ENCODE results near the gene HCST.

The HCST gene

GRCh38 chr19:35938282-35939224 is 36.2 kb downstream of the HCST start:
- no peak for DNase-seq

- no peak for DNase-seq
Measured at GRCh38 chr19:35939307-35940077, 37.2 kb downstream of the HCST start.

GRCh38 chr19:35940078-35940775 is 37.9 kb downstream of the HCST start:
- DNase-seq = no peak

GRCh38 chr19:35940839-35941238 is 38.5 kb downstream of the HCST start:
- no peak for DNase-seq

- no peak for DNase-seq
Measured at GRCh38 chr19:35942235-35942634, 39.9 kb downstream of the HCST start.

GRCh38 chr19:35943321-35944301 is 41.3 kb downstream of the HCST start:
- no peak for DNase-seq

- DNase-seq = no peak
Measured at GRCh38 chr19:35944556-35944955, 42.2 kb downstream of the HCST start.

- DNase-seq = no peak
Measured at GRCh38 chr19:35945121-35945790, 42.9 kb downstream of the HCST start.

- no peak for DNase-seq
Measured at GRCh38 chr19:35946203-35946602, 43.9 kb downstream of the HCST start.

- DNase-seq = no peak
Measured at GRCh38 chr19:35949131-35949530, 46.8 kb downstream of the HCST start.

Measured in activated naive CD4-positive, alpha-beta T cell treated with Interleukin-2 at 50 U/mL for 16 hours (primary cell).